ENCODE measurements around the gene LHPP.

The LHPP gene

DNA sequence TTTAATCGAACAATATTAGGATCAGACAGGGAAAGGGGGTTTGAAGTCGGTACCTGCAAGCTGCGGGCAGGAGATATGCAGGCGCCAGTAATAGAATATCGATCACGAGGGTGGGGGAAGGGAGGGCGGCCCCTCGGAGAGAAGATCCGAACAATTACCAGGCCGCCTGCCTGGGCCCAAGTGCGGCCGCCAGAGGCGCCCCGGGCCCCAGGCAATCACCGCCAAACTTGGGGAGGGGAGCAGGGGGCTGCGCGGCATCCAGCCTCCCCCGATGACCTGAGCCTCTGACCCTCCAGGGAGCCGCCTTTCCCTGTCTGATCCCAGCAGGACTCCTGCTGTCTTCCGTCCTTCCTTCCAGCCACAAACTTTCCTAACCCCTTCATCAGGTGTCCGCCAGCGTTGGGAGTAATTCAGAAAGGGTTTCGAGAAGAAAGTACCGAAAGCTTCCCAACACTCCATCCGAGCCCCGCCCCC is 12.9 kb upstream of the LHPP start:
- no peak for DNase-seq

DNA sequence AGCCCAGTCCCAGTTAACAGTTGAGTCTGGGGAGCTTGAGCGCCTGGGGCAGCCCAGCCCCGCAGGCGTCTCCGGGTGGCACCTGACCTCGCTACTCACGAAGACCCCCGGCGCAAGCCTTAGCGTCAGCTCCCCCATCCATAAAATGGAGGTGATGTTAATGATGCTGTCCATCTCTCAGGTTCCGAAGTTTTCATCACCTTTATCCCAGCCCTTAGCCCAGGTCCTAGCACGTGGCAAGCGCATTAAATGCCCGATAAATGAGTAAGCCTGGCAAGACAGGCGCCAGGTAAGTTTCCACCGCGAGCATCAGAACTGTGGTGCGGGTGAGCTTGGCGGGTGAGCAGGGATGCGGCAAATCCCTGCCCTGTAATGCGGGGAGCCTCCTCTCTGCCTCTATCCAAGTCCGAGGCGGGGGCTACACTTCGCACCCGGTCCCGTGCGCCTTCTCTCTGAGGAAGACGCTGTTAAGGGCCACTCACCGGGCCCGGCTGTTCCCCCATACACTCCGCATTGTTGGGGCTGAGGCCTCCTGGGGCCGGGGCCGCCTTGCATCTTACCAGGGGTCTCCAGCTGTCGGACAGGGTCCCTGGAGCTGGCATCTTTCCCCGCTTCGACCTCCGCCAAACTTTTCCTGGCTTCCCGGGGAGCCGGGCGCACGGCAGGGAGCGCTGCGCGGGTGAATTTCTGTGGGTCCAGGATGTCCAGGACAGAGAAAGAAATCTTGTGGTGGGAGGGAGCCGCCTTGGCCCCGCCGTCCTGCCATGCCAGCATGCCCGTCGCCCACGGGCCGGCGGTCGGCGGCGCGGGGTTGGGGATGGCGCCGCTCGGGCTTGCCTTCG is 12.2 kb upstream of the LHPP start:
- no peak for DNase-seq

DNA sequence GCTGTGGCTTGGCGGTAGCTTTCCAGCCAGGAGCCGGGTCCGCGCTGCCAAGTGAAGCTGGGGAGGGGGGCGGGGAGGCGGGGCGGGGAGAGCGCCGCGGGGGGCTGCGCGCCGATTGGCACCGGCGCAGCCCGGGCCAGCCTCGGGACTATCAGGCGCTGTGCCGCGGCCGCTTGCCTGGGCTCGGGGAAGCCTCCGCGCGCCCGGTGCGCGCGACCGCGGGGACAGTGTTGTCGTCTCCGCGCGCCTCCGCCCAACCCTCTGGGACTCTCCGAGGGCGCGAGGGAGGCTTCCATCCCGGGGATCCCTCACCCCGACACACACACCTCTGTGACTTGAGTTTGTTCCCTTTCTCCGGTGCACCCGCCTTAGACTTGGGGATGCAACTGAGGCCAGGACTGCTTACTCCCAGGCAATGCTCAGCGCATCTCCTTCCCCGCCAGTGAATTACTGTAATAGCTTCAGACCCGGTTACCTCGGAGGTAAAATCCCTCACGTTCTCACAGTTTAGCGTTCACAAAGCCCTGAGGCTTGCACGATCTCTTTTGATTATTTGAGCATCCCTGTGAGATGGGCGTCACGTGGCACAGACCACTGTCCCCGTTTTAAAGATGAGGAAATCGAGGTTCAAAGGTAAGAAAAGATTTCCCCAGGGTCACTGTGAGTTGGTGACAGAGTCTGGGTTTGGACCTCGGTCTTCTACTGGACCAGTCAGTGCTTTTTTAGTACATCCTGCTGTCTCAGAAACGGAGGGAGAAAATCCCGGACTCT is 11.4 kb upstream of the LHPP start, which contains the start of gene NKX1-2:
Gene NKX1-2, minus strand, starts transcription at position 24 of the 771 bp plus-strand sequence. CDS start 92 bp downstream, outside the sequence.
- peak; percentile 20 for DNase-seq

DNA sequence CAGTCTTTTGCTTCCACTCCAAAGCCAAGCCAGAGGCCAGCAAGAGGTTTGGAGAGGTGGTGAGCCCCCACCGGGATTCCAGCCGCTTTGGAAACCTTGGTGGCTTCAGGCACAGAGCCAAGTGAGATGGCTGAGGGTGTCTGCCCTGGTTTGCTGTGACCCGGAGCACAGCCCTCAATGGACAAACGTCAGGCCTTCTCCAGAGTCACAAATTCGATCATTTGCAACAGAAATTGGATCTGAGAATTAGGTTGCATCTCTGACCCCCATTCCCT is 10.9 kb upstream of the LHPP start:
- no peak for DNase-seq

DNA sequence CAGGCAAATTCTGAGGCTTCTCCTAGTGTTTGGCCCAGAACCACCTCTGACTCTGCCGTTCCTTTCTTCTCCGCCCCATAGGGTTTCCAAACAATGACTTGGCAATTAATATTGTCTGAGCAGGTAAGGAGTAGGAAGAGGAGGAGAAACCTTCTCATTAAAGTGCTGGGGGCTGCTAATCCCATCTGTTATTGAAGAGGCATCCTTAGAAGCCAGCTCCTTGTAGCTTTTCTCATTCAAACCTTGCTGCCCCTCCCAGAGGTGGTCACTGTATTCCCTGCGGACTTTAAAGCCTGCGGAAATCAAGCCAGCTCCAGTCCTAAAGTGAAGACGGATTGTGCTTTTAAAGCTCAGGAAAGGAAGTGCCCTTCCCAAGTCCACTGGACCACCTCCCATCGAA is 10.3 kb upstream of the LHPP start:
- DNase-seq: no peak

DNA sequence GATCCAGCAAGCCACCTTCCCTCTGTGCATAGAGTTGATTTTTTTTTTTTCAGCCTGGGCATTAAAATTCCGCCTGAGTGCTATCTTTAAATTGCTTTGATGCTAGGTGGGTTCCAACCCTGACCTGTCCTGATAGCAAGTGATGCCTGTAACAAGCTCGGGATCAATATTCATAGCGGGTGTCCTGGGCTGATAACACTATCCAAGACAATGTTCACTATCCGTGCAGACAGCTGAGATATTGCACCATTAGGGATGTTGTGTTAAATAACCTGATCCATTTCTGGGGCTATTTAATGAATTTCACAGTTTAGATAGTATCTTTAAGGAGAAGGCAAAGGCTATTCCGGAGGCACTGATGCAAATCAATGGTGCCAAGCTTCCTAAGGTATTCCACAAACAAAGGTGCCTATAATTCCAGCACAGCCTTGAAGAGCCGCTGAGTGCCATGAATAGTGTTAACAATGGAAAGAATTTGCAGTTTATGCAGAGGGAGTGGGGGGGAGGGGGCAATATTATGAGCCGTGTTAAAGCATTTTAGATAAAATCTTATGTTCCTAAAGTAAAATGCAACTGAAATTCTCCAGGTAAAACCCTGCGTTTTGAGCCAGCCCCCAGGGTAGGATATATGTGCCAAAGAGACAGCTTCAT is 7.5 kb upstream of the LHPP start:
- DNase-seq: no peak

DNA sequence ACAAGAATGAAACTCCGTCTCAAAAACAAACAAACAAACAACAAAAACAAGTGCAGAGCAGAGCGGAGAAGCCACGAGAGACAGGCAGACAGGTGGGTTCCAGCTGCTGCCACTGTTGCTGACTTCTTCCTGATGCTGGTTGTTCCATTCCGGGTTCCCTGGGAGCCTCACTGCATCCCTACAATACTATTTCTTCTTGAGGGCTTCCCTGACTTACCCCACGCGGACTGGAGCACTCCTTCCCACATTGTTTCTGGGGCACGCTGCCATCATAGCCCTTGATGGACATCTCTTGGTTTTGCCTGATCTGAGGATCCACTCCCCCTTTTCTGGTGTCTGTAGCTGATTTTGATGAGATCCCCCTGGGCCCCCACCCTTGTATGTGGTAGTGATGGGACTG is 6.2 kb upstream of the LHPP start:
- no peak for DNase-seq

DNA sequence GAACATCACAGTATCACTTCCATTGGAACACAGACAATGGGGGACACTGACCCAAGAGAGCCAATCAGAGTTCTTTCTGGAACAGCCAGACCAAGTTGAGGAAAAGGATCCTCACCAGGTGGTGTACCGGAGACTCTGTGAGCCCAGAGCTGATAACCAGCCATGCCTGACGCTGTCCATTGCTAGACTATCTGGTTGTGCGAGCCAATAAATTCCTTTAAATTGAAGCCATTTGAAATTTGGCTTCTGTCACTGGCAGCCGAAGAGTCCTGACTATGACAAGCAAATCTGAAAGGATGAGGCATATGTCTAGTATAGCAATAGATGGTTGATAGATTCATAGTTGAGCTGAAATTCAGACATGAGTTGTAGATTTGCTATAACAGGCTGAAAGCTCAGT is 3.1 kb upstream of the LHPP start:
- DNase-seq: no peak

DNA sequence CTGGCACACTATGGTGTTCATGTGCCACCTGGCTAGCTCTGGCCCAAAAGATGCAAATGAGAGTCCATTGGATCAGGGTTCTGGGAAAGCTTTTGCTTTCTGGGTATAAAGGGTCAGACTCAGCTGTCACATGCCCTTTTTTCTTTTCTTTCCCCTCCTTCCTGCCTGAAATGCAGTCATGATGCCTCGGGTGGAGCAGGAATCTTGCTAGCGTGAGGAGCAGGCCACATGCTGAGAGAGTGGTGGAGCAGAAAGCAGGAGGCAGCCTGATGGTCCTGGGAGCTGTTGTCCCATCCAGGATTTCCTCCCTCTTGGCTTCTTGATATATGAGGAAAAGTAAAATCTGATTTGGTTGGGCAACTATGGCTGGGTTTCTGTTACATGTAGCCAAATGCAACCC is 2.7 kb upstream of the LHPP start:
- DNase-seq: no peak

DNA sequence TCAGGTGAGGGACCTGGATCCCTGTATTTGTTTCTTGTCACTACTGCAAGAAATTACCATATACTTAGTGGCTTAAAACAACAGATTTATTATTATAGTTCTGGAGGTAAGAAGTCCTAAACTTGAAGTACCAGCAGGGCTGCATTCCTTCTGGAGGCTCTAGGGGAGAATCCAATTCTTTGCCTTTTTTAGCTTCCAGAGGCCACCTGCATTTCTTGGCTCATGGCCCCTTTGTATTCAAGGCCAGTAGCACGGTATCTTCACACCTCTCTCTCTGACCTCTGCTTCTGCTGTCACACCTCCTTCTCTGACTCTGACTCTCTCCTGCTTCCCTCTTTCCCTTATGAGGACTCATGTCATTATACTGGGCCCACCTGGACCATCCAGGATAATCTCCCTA is 2.2 kb upstream of the LHPP start:
- no peak for DNase-seq

DNA sequence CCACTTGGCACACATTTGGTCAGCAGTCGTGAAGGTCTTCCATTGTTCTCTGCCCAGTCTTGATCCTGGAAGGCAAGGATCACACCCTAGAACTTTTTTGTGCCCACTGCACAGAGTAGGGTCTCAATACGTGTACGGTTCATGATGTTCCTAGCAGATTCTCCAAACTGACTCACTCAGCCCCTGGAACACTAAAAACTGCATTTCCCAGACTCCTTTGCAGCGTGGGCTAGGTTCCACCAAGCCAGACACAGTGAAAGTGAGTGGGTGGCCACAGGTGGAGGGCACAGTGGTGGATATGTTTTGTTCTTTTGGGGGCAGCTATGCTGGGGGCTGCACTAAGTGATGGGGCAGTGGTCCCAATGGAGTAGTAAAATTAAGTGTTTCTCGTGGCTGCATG is 1.5 kb upstream of the LHPP start:
- DNase-seq: no peak

DNA sequence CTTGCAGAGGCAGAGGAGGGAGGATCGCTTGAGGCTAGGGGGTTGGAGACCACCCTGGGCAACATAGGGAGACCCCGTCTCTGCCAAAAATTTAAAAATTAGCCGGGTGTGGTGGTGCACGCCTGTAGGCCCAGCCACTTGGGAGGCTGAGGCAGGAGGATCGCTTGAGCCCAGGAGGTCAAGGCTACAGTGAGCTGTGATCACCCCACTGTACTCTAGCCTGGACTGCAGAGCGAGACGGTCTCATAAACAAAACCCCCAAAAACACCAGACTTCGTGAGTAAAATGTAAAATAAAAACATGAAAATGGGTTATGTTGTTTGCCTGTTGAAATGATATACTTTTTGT is 699 bp downstream of the LHPP start:
- DNase-seq: no peak

DNA sequence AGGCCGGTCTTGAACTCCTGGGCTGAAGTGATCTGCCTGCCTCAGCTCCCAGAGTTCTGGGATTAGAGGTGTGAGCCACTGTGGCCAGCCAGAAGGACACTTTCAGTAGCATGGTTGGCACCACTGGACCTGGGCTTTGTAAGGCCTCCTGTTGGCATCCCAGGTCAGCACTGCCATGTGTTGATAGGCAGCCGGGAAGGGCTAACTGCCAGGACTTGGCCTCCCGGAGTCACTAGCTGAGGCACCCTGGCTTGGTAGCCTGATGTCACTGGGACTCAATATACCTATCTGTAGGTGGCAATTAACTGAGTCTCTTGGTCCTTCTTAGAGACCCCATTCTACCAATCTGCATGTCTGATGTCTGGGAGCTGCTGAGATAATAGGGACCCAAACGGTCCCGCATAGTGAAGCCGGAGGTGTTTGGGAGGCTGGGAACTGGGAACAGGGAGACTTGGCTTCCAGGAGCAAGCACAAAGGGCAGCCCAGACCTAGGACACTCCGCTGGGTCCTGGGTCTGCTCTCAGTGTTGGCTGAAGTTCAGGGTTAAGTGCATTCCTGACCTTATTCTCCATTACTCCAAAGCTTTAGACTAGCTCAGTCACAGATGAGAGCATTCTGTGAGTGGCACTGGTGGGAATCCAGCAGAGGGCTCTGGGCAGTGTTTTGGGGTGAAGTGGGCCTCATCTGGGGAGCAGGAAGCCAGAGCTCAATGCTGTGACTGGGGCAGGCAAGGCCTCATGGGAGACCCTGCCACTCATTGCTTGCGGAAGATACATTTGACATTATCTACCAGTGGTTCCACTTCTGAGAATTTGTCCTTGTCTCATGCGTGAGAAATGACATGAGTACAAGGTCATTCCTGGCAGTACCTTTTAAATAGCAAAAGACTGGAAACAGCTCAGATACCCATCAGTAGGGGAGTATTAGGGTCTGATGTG is 2.7 kb downstream of the LHPP start:
- DNase-seq: no peak

DNA sequence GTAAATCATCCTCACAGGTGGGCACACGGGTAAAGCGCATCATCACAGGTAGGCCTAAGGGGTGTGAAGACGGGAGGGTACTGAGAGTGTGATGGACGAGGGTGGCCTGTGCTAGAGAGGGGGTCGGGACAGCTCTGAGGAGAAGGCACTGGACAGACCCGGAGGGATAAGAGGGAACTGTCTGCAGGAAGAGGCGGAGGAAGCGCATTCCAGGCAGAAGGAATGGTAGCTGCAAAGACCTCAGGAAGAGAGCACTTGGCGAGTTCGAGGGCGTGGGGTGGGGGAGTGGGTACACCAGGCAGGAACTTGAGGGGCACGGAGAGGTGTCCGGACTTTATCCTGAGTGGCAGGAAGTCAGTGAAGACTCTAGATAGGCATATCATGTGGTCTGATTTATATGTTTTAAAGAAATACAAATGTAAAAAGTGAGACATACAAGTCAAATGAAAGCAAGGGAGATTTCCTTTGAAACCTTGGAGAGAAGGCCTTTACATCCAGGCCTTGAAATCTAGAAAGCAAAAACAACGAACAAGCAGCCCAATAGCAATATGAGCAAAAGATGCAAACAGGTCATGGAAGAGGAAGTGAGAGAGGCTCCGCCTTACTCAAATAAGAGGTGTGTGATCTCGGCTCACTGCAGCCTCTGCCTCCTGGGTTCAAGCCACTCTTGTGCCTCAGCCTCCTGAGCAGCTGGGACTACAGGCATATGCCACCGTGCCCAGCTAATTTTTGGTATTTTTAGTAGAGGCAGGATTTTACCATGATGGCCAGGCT is 3.6 kb downstream of the LHPP start:
- no peak for DNase-seq

DNA sequence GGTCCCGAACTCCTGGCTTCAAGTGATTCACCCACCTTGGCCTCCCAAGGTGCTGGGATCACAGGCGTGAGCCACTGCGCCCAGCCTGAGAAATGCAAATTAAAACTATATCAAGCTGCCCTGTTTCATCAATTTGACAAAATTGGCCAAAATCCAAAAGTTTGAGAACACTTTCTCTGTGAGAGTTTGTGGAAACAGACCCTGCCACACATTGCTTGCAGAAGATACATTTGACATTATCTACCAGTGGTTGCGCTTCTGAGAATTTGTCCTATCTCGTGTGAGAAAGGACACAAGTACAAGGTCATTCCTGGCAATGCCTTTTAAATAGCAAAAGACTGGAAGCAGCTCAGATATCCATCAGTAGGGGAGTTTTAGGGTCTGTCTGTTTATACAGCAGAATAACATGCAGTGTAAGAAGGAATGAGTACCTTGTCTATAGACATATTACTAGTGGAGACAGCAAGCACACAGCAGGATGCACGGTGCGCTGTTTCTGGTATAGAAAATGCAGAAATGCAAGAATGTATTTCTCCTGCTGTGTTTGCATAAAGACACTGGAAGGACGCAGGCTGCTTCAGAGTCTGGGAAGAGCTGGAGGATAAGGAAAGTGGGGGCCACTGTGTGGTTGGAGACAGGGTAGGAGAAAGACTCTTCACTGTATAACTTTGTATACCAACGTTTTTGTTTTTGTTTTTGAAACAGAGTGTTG is 4.3 kb downstream of the LHPP start:
- DNase-seq: no peak

DNA sequence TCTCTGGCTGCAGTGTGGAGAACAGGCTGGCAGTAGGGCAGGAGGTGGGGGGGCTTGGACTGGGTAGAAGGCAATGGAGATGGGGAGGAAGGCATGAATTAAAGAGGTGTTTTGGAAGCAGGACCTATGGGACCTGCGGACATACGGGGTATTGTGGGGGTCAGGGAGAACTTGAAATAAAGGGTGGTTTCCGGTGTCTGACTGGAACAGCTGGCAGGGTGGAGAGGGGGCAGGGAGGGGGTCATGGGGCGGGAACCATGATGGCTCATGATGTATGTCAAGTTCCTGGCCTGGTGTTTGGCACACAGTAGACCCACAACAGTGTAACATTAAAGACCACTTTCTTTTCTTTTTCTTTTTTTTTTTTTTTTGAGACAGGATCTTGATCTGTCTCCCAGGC is 5.5 kb downstream of the LHPP start:
- no peak for DNase-seq

DNA sequence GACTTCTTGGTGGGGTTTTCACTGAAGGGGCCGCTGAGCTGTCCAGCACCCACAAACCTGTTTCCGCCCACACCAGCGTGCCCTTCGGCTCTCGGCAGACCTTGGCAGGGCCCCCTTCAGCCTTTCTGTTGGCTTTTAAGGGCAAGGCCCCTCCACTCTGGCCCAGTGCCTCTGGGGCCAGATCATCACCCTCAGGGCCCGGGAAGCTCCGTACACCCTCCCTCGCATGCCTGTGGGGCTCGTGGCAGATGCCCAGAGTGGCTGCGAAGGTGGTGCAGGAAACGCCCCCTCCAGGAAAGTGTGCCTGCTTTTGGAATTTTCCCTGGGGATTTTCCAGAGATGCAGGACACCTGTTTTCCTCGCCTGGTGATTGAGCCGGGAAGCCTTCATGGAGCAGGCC is 7.0 kb downstream of the LHPP start:
- no peak for DNase-seq

DNA sequence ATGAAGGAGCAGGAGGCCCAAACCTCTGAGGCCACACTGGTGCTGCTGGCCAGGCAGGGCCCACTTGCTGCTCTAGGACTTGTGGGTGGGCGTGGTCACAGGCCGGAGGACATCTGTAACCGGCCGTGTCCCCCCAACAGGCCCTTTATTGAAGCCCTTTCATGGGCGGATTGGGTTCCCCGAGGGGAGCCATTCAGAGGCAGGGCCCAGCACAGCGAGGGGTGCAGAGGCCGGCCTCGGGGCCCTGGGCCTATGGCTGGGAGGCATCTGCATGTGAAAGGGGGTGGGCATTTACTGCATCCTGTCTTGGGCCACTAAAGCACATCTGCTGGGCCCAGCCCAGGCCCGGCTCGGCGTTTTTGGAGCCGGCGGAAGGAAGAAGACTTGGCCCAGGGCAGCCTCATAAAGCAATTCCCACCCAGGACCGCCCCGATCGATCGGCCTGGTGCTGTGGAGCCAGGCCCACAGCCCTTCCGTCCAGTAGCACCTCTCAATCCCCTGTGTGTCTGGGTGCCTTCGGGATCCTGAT is 8.4 kb downstream of the LHPP start:
- DNase-seq: no peak

DNA sequence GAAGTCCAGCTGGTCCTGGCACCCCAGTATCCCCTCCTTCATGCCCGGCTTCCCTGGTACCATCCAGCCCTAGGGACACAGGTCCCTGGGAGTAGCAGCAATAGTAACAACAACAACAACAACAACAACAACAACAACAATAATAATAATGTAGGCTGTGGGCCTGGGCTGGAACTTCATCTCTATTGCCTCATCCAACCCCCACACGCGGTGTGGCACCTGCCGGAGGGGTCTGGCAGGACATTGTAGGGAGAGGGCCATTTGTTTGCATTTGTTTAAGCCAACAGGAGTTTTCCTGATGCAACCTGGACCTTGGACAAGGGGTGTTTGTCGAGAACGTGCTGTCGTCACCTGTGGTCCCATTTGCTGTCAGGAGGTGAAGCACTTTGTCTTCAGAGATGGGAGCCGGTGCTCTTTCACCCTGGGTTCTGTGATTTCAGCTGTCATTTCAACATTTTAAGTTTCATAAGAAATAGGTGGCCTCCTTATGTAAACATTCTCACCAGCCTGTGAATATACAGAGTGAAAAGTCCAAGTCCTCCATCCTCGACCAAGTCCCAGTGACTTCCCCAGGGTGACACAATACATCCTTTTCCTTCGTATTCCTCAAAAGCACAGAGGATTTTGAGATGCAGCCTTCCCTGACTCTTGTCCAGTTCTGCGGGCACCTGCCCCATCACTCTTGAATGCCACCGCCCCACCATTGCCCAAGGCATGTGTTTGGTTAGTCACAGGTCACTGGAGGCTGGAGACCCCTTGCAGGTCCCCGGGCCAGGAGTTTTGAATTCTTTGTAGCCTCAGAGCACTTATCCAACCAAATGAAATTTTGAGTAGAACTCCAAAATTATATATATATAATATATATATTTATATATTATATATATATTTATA is 9.2 kb downstream of the LHPP start:
- no peak for DNase-seq

DNA sequence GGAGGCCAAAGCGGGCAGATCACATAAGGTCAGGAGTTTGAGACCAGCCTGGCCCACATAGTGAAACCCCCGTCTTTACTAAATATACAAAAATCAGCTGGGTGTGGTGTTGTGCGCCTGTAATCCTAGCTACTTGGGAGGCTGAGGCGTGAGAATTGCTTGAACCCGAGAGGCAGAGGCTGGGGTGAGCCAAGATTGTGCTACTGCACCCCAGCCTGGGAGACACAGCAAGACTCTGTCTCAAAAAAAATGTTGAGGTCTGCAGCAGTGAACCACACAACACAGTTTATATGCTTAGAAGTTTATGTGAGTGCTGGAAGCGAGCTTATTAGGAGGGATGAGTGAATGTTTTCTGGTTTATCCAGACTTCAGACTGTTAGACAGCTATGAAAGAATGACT is 10.4 kb downstream of the LHPP start:
- no peak for DNase-seq
